HEK293T (cell line): ENCODE measurements around the gene CDKN1B.

Source experiments
- CTCF ChIA-PET: fragments of 350-600 bp; formaldehyde crosslinking; extraction: SDS; loops from one replicate; lab custom pipeline; 2021; ENCODE audit warnings: antibody characterized with exemption, inconsistent platforms; lab: Yijun Ruan, JAX
- POLR2A ChIA-PET: fragments of 350-600 bp; formaldehyde crosslinking; extraction: SDS; loops from one replicate; lab custom pipeline; 2020; ENCODE audit warnings: antibody characterized with exemption, inconsistent platforms; lab: Yijun Ruan, JAX
- DNase-seq: peaks from one replicate; pipeline ENCODE4 v3.0.0; 2012; ENCODE audit warnings: mixed read lengths; ENCODE audit errors: extremely low spot score
- ARNT ChIP-seq: fragments of 450-650 bp; IDR thresholded peaks from 2 replicates; pipeline ENCODE4 v1.6.1; 2017; ENCODE audit warnings: mild to moderate bottlenecking
- BHLHE40 ChIP-seq: fragments of 450-650 bp; IDR thresholded peaks from 2 replicates; pipeline ENCODE4 v1.6.1; 2016; ENCODE audit warnings: mild to moderate bottlenecking, moderate library complexity, borderline replicate concordance
- CTBP1 ChIP-seq: fragments of 450-650 bp; IDR thresholded peaks from 2 replicates; pipeline ENCODE4 v1.6.1; 2016; ENCODE audit warnings: borderline replicate concordance
- ELF4 ChIP-seq: fragments of 450-650 bp; IDR thresholded peaks from 2 replicates; pipeline ENCODE4 v1.6.1; 2017; ENCODE audit warnings: antibody characterized with exemption
- FOXA1 ChIP-seq: fragments of 450-650 bp; IDR thresholded peaks from 2 replicates; pipeline ENCODE4 v1.6.1; 2016; ENCODE audit warnings: mild to moderate bottlenecking
- FOXK2 ChIP-seq: fragments of 450-650 bp; IDR thresholded peaks from 2 replicates; pipeline ENCODE4 v1.6.1; 2016; ENCODE audit warnings: mild to moderate bottlenecking
- FOXM1 ChIP-seq: fragments of 450-650 bp; IDR thresholded peaks from 2 replicates; pipeline ENCODE4 v1.6.1; 2017; ENCODE audit warnings: mild to moderate bottlenecking, borderline replicate concordance
- HDGF ChIP-seq: fragments of 450-650 bp; IDR thresholded peaks from 2 replicates; pipeline ENCODE4 v1.6.1; 2017; ENCODE audit warnings: antibody characterized with exemption, borderline replicate concordance
- L3MBTL2 ChIP-seq: fragments of 450-650 bp; conservative IDR thresholded peaks from 2 replicates; pipeline ENCODE4 v1.6.1; 2016; ENCODE audit warnings: mild to moderate bottlenecking
- LEF1 ChIP-seq: fragments of 450-650 bp; IDR thresholded peaks from 2 replicates; pipeline ENCODE4 v1.6.1; 2017; ENCODE audit warnings: mild to moderate bottlenecking, borderline replicate concordance
- NFRKB ChIP-seq: fragments of 450-650 bp; IDR thresholded peaks from 2 replicates; pipeline ENCODE4 v1.6.1; 2016; ENCODE audit warnings: mild to moderate bottlenecking, moderate library complexity
- SP1 ChIP-seq: fragments of 450-650 bp; IDR thresholded peaks from 2 replicates; pipeline ENCODE4 v1.6.1; 2017
- SUZ12 ChIP-seq: fragments of 450-650 bp; IDR thresholded peaks from 2 replicates; pipeline ENCODE4 v1.6.1; 2016; ENCODE audit warnings: mild to moderate bottlenecking
- TARDBP ChIP-seq: fragments of 450-650 bp; IDR thresholded peaks from 2 replicates; pipeline ENCODE4 v1.6.1; 2016
- ZNF384 ChIP-seq: fragments of 450-650 bp; IDR thresholded peaks from 2 replicates; pipeline ENCODE4 v1.6.1; 2016
- TF ChIP-seq, protein P1 (sequence below): fragments of 450-650 bp; IDR thresholded peaks from 2 replicates; pipeline ENCODE4 v1.6.1; 2016

CDKN1B gene

DNA sequence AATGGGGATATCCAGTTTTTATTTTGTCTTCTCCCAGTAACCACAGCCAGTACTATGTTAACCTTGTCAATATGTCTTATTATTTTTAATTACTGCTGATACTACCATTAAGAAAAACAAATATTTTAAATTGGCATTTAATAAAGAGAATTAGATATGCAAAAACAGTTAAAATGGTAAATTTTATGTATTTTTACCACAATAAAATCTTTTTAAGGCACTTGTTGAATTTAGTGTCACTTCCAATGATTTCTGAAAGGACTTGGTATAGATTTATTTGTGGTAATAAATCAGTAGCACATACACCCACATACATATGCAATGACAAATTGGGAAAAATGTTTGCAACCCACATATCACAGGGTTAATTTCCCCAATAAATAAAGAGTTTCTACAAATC, 14.0 kb downstream of the CDKN1B start:
- DNase-seq = no peak
- ChIA-PET POLR2A (interaction anchor here (1.3 to 1.5 kb wide), 5 partner anchors 9 to 375 kb away, joined by 3 to 8 read pairs (median 6); partner anchors contain the start of gene BORCS5), CTCF (interaction anchor here (0.9 kb wide), 1 partner anchor 12 kb away, joined by 3 read pairs; no protein-coding TSS in a partner anchor)
- TF ChIP-seq NFRKB (no peak), SP1 (no peak), ARNT (no peak), HDGF (no peak), LEF1 (no peak), ELF4 (no peak), SUZ12 (no peak), CTBP1 (no peak), ZNF384 (no peak), BHLHE40 (no peak), FOXM1 (no peak), L3MBTL2 (no peak), TARDBP (no peak), FOXA1 (no peak), FOXK2 (no peak)
- TF ChIP-seq, protein P1, sequence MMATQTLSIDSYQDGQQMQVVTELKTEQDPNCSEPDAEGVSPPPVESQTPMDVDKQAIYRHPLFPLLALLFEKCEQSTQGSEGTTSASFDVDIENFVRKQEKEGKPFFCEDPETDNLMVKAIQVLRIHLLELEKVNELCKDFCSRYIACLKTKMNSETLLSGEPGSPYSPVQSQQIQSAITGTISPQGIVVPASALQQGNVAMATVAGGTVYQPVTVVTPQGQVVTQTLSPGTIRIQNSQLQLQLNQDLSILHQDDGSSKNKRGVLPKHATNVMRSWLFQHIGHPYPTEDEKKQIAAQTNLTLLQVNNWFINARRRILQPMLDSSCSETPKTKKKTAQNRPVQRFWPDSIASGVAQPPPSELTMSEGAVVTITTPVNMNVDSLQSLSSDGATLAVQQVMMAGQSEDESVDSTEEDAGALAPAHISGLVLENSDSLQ = no peak

DNA sequence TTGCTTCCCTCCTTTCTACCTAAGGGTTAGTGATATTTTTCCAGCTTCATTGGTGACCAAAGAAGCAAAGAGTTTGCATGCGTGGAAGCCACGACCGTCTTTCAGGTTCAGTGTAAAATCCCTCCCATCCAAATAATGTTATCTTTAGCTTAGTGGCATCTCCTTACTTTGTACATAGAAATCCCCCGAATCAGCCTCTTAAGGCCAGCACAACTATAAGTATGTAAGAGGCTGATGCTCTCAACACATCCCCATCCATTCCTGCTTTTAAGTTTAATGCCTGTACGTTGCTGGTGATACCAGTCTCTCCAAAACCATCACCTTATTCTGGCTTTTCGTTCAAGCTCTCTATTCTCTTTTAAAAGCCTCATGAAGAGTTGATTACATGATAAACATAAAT, 14.6 kb downstream of the CDKN1B start:
- no peak for DNase-seq
- POLR2A ChIA-PET = interaction anchor here (1.1 to 1.5 kb wide), 6 partner anchors 10 to 375 kb away, joined by 3 to 8 read pairs (median 5); partner anchors contain the start of gene BORCS5
- CTCF ChIA-PET = interaction anchor here (0.9 kb wide), 1 partner anchor 11 kb away, joined by 3 read pairs; no protein-coding TSS in a partner anchor
- TF ChIP-seq SUZ12 = no peak
- TF ChIP-seq ZNF384 = no peak
- no peak for TF ChIP-seq LEF1
- no peak for TF ChIP-seq ELF4
- TF ChIP-seq TARDBP = no peak
- TF ChIP-seq SP1 = no peak
- TF ChIP-seq NFRKB = no peak
- TF ChIP-seq CTBP1 = no peak
- TF ChIP-seq FOXK2 = no peak
- no peak for TF ChIP-seq HDGF
- TF ChIP-seq, protein P1 = no peak
- no peak for TF ChIP-seq L3MBTL2
- no peak for TF ChIP-seq BHLHE40

DNA sequence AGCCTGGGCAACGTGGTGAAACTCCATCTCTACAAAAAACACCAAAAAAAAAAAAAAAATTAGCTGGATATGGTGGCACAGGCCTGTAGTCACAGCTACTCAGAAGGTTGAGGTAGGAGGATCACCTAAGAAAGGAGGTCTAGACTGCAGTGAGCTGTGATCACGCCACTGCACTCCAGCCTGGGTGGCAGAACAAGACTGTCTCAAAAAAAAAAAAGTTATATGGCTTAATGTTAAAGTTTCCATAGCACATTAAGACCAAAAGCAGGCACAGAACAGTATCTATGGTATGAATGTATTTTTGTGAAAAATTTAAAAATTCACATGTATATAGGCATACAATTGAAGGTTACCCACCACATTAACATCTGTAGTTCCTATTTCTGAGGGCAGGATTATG, 15.9 kb downstream of the CDKN1B start:
- DNase-seq = no peak
- TF ChIP-seq ZNF384 (no peak), SP1 (no peak), LEF1 (no peak), ELF4 (no peak), FOXA1 (no peak), NFRKB (no peak), ARNT (no peak), TARDBP (no peak), SUZ12 (no peak), L3MBTL2 (no peak), CTBP1 (no peak), FOXM1 (no peak), HDGF (no peak), BHLHE40 (no peak), FOXK2 (no peak)
- TF ChIP-seq, protein P1 = no peak
- ChIA-PET POLR2A (interaction anchor here (2.6 kb wide), 1 partner anchor 7 kb away, joined by 24 read pairs; no protein-coding TSS in a partner anchor), CTCF (interaction anchor here (0.6 kb wide), 1 partner anchor 237 kb away, joined by 7 read pairs; no protein-coding TSS in a partner anchor)

DNA sequence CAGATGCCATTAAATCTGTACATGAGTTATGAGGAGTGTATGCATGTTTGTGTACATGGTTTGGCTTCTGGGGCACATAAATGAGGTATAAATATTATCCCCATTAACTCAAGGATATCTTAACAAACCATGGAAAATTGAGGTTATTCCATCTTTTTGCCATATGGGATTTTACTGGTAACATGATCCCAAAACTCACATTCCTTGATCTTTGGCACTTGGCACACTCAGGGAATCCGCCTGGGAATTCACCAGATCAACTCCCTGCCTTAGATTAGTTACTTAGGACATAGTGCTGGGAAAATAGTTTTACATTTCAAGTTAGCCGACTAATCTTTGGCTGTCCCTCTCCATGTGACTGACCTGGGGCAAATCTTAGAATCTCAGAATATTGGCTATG, 16.9 kb downstream of the CDKN1B start:
- TF ChIP-seq L3MBTL2 = no peak
- TF ChIP-seq, protein P1 = no peak
- TF ChIP-seq TARDBP = no peak
- no peak for TF ChIP-seq ELF4
- TF ChIP-seq CTBP1 = no peak
- no peak for TF ChIP-seq FOXM1
- TF ChIP-seq LEF1 = no peak
- TF ChIP-seq FOXK2 = no peak
- TF ChIP-seq BHLHE40 = no peak
- no peak for TF ChIP-seq SUZ12
- no peak for TF ChIP-seq NFRKB
- TF ChIP-seq FOXA1 = no peak
- TF ChIP-seq HDGF = no peak
- TF ChIP-seq ZNF384 = no peak
- TF ChIP-seq SP1 = no peak
- no peak for TF ChIP-seq ARNT
- CTCF ChIA-PET = no interaction called here
- POLR2A ChIA-PET = interaction anchor here (2.1 to 4.3 kb wide), 3 partner anchors 8 to 53 kb away, joined by 5 to 81 read pairs (median 24); partner anchors contain the start of gene CDKN1B
- DNase-seq = no peak

DNA sequence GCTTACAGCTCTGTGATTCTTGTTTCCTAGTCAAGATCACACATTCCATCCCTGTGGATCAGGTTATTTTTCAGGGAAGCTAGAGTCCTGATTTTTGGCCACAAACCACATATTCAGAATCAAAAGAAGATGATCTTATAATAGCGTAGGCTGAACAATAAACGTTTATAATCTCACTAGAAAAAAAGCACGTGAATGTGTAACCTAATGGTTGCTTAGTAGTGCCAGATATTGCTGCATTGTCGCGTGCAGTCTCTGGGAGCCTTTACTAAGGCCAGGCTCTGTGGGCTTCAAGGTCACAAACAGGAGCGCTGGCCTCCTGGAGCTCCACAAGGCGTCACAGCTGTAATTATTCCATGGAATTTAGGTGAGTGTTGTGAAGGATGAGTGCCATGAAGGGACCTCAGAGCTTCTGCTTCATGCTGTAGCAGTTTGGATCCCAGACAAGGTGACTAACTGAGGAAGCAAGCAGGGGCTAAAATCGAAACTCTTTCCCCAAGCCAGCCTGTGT, 17.4 kb downstream of the CDKN1B start:
- TF ChIP-seq NFRKB (no peak), L3MBTL2 (no peak), FOXK2 (no peak), CTBP1 (no peak), TARDBP (no peak)
- CTCF ChIA-PET = interaction anchor here (0.7 to 3.6 kb wide), 2 partner anchors 13 to 22 kb away, joined by 4 to 21 read pairs; no protein-coding TSS in a partner anchor
- no peak for DNase-seq
- POLR2A ChIA-PET = interaction anchor here (0.9 to 4.3 kb wide), 5 partner anchors 8 to 53 kb away, joined by 3 to 81 read pairs (median 5); partner anchors contain the start of genes APOLD1 and CDKN1B
